IPS-18c (cell line): ENCODE measurements around the gene AGBL1.

Source experiments
- H3K4me3 ChIP-seq: 2 replicates; pipeline ENCODE4 v1.7.0; 2013; ENCODE audit warnings: low read depth, mild to moderate bottlenecking, low read length, moderate library complexity; ENCODE audit not compliant: insufficient read depth
- H3K9me3 ChIP-seq: one replicate; pipeline ENCODE4 v1.6.1; 2013; ENCODE audit warnings: mild to moderate bottlenecking, low read length, moderate library complexity; ENCODE audit not compliant: control insufficient read depth, insufficient read depth

Gene AGBL1

DNA sequence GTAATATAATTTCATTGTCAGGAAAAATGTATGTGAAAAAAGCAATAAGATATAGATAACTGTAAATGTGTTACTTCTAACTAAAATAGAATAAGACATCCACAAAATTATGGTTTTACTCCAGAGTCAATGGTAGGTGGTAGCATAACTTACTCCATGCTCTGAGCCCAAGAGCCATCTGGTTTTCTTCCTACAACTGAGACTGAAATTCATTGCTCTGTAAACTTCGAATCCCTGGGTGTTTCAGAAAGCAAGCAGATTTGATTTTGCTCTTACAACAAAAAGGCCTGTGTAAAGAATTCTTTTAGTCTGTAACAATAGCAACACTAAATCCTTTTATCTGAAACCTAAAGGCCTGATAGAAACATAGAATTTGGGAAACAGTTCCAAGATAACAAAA lies 805.9 kb downstream of the AGBL1 start:
- Histone ChIP-seq H3K4me3 (no peak overlapping the region), H3K9me3 (no peaks in the 10 kb centered on the region)

DNA sequence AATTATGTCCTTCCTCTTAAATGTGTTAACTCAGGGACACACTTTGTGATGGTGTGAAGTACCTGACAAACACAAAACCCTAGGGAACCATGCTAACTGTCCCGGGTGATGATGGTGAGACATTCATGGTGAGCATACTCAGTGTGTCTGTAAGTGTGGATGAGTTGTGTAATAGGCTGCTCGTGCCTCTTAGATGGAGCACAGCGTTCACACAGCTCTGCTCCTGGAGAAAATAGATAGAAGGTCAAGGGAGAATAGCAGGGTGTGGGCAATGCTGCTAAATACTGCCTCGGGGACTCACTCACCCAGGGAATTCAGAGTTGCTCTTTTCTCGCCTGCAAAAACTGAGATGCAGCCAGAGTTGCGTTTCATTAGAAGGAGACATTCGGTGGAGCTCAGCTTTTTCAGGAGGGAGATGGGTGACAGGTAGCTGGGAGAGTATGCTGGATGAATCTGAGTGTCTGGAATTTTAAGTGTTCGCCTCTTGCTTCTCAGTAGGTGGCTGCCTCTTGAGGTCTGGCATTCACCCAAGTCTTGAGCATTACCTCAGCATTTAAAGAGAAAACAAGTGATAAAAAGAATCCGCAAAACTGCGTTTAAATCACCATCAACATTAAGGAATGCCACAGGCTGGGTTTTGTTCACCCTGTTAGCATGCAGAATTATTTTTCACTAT lies 813.2 kb downstream of the AGBL1 start:
- H3K4me3 ChIP-seq: no peak overlapping the region

DNA sequence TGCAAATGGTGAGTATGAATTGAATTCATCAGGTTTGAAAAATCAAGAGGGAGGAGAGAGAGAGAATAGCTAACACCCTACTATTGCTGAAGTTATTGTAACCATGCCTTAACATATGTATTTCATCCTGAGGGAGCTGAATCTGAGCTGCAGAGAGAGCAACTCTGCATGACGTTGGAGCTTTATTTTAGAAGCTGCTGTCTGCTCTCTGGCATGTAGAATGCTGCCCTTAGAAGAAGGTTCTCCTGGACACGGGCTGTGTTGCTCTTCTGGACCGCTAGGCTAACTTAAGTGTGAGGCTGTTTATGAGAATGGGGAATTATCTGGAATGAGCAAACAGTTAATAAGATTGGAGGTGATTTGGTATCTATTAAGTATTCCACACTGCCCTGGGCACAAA lies 814.6 kb downstream of the AGBL1 start:
- Histone ChIP-seq H3K9me3 (no peaks in the 10 kb centered on the region), H3K4me3 (no peak overlapping the region)

More for the DNA sequence above, 813.2 kb downstream of the AGBL1 start:
- H3K9me3 ChIP-seq: no peaks in the 10 kb centered on the region

DNA sequence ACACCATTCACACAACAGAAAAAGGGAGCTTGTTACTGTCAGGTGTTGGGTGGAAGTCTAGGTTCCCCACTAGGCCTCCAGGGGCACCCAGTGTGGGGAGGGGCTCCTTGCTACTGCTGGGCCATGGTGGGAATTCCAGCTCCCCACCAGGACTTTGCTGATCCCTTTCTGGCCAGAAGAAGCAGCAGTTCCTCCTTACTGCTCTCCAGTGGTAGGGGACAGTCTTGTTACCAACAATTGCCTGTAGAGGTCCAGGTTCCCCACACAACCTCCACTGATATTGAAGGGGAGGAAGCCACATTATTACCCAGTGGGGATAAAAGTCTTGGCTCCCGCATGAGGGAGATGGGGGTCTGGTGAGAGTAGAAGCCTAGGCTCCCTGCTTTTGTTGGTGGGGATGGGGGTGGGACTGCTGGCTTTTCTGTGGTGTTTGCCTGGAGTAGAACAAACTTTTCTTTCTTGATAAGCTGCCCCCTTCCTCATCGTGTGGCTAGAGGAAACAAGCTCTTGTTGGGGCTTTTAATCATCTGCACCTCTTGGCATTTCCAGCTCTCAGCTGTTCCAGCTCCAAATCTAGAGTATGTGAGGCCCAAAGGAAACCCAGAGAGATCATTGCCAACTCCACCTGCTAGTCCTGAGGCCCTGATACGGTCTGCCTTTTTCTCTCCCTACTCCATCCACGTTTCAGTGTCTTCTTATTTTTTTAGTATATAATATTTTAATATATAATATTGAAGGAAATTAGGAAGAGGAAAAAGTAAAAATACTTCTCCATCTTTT lies 824.2 kb downstream of the AGBL1 start:
- no peak overlapping the region for H3K4me3 ChIP-seq

DNA sequence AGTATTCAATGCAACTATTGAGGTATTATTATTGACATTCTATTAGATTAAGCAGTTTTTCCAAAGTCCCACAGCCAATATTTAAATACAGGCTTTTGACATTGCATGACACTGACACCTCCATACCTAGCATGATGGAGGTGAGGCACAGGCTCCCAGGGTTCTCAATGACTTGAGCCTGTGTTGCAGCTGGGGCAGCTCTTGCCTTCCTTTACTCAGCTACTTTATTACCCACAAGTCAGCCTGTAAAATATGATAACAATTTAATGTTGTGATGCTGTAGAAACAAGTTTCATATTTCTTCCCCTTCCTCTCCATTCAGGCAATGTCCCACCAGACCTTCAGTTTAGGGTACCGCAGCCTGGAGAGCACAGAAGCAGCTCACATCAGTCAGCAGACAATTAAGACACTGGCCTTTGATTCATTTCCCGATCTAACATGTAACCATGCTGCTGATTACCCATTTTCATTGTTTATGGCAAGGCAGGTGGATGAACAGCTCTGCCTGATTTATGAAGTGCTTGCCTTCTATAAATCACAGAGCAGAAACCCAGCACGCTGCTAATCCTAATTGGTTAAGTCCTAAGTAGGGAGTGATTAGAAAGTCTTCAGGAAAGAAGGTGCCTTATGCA lies 826.1 kb downstream of the AGBL1 start:
- Histone ChIP-seq H3K9me3 (no peaks in the 10 kb centered on the region), H3K4me3 (no peak overlapping the region)

More for the DNA sequence above, 824.2 kb downstream of the AGBL1 start:
- no peaks in the 10 kb centered on the region for H3K9me3 ChIP-seq

DNA sequence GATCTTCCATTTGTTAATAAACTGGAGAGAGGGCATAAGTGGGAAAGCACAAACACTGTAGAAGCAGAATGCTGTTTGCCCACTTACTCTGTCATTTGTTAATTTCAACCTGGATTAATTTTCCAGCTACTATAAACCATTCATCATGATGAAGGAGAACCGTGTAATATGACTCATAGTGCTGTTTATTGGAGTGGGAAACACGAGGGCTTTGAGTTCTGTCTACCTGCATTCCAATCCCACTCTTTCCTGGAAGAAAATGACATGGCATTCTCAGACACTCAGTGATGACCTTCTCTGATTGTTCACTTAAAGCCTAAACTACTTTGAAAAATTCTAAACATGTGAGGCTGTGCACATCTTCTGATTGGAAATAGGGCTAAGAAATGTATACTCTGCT lies 826.7 kb downstream of the AGBL1 start:
- H3K4me3 ChIP-seq: no peak overlapping the region
- H3K9me3 ChIP-seq: no peaks in the 10 kb centered on the region

DNA sequence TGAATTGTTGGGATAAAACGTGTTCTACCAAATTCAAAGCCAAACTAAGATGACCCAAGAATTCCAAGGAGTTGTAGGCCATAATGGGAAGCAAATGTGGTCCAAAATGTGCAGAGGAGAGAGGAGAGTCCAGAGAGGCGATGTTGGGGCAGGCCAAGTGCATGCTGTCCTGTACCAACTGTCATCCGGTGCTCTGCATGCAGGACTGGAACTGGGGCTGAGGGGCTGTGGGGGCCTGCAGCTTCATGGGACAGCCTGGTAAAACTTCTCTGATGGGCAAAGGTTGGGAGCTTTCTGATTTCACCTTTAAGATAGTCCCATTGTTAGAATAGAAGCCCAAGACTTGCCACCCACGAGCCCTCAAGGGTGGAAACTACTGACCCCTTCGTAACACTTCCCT lies 831.4 kb downstream of the AGBL1 start:
- no peaks in the 10 kb centered on the region for H3K9me3 ChIP-seq
- H3K4me3 ChIP-seq: no peak overlapping the region

DNA sequence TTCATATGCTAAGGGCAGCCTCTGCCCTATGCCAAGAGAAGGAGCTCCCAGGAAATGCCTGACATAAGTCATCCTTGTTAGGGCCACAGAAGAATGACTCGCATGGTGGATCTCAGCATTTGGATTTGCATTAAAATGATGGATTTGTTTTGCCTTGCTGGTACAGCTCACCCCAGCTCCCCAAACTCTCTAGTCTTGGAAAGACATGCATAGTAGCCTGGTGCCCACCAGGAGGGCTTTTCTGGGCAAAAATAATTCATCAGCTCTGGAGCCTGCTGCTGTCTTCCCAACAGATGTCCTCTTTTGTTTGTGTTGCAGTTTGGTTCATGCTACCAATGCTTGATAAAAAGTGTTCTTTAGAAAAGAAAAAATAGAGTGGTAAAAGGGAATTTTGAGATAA lies 833.0 kb downstream of the AGBL1 start:
- no peaks in the 10 kb centered on the region for H3K9me3 ChIP-seq
- no peak overlapping the region for H3K4me3 ChIP-seq

DNA sequence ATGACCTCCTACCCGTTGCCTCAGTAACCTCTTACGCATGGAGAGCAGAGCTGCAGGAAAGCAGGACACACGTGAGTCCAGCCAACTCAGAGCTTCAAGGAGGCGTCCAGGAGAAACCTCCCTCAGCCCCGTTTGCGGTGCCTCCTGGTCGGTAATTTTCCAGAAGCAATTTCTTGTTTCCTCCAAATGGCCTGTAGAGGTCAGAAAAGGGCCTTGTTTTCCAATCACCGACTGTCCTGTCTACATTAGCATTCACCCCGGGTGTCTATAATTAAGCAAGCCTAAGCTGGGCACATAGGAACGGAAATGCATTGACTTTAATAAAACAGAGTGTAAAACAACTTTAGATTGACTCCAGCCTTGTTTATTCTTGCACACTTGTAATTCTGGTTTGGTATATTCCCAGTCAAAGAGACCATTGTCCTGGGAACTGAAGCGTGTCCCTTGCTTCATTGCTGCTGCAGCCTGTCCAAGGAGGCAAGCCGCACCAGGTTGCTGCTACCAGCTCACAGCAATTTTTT lies 836.2 kb downstream of the AGBL1 start:
- Histone ChIP-seq H3K4me3 (no peak overlapping the region), H3K9me3 (no peaks in the 10 kb centered on the region)

DNA sequence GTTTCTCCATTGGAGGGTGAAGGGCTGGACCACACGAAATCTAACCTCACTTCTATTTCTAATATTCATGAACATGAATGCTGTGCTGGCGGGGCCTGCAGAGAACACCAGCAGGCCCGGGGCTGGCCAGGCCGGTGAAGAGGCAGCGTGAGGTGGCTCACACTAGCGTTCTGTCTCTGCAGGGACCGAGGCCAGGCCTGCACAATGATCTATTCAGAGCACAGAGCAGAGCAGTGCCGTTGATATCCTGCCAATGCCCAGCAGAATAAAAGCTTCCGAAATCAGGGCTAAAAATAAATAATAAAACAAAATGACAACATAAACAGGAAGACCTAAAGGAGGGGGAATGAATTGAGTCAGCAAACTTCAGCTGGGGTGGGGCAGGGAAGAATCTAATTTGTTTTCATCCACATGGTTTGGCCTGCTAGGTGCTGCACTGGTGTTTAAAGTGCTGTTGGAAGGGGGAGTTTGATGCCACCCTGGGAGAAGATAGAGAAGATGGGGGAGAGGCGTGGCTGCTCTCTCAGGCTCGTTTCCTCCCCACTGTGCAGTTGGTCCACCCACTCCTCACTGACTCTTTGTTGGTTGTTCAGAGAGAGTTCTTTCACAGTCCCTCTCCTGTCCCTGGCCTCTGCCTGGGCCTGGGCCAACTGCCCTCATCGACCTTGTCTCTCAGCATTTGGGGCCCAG lies 837.1 kb downstream of the AGBL1 start:
- no peaks in the 10 kb centered on the region for H3K9me3 ChIP-seq
- no peak overlapping the region for H3K4me3 ChIP-seq

DNA sequence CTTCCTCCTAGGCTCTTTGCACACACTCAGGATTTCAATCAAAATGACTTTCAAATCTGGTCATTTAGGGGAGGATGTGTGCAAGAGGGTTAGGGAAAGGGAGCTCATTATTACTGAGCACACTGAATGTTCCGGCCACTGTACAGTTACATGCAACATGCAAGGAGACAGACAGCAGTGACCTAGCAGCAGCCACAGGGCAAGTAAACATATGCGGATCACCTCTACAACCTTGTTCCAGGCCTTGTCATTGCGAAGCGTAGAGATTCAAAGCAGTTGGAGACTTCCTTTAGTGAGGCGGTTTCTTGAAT lies 837.6 kb downstream of the AGBL1 start:
- Histone ChIP-seq H3K4me3 (no peak overlapping the region), H3K9me3 (no peaks in the 10 kb centered on the region)

DNA sequence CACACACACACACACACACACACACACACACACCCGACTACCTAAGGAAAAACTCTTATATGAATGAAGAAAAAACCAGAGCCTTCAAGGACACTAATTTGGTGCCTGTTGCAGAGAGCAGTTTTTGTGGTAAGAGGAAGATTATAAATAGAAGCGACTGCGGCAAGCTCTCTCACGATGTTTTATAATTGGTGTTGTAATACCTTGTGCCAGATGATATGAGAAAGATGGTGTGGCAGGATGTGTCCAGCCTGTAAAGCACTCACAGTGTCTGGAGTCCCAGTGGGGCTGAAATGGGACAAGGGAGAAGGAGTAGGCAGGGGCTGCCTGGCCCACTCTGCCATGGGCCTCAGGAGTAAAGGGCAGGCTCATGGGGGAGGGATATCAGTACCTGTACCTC lies 839.9 kb downstream of the AGBL1 start:
- Histone ChIP-seq H3K4me3 (no peak overlapping the region), H3K9me3 (no peaks in the 10 kb centered on the region)

DNA sequence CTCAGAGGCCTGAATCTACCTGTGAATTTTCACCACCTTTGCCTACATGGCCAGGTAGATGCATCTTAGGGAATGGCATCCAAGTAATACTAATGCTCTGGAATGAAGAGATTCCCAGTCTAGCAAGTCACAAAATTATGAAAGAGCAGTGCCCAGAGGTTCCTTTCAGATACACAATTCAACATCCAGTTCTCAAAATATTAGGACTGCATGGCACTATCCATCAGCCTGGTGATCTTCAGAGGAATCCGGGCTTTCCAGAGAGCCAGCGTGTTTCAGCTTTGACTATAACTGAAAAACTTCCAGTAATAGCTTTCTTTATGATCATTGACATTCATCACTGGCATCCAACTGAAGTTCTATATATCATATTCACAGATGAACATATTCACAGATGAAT lies 849.8 kb downstream of the AGBL1 start:
- Histone ChIP-seq H3K4me3 (no peak overlapping the region), H3K9me3 (peaks cover 2% of the 10 kb centered on the region)

DNA sequence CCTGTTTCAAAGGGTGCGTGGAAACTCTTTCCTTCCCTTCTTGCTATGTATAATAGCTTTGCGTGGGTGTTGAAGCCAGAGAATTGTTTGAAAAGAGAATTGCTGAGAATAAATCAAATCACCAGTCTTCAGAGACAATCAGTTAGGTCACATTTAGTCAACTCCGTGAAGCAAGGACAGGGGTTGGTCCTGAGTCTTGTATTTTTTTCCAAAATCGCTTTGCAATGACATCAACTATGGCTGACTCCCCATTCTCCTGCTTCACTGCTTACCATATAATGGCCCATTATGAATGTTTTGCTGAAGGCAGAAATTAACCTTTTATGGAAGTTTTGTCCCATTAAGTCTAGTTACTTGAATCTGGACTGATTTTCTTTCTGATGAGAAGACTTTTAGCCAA lies 852.8 kb downstream of the AGBL1 start:
- Histone ChIP-seq H3K9me3 (no peaks in the 10 kb centered on the region), H3K4me3 (no peak overlapping the region)

DNA sequence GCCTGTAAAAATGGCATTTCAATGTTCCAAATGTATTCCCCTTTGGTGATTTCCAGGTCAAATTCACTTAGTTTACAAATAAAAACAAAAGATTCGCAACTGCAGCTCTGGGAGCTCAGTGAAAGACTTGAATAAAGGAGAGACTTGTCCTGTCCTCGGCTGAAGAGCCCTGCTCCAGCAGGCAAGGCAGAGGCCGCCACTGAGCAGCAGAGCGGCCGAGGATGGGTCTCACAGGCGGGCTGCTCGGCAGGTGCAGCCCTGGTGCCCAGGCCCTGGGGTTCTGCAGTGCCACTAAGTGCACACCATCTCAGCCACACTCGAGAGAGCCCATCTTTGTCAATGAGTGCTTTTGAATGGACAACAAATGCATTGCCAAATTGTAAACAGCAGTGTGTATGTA lies 856.2 kb downstream of the AGBL1 start:
- Histone ChIP-seq H3K4me3 (no peak overlapping the region), H3K9me3 (no peaks in the 10 kb centered on the region)

DNA sequence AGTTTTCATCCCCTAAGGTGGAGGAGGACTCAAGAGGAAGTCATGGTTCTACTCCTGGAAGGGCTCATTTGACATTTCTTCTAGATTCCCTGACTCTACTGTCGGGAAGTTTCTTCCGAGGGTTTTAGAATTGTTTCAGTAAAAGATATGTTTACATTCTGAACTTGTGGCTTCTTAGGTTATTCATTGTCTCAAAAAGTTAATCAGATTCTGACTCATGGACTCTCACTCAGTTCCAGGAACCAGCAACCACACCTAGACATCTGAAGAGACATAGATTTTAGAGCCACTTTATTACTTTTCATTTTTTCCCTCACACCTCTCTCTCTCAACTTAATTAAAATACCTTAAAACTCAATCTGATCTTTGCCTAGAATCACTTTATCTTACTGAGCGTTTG lies 862.6 kb downstream of the AGBL1 start:
- Histone ChIP-seq H3K4me3 (no peak overlapping the region), H3K9me3 (no peaks in the 10 kb centered on the region)

DNA sequence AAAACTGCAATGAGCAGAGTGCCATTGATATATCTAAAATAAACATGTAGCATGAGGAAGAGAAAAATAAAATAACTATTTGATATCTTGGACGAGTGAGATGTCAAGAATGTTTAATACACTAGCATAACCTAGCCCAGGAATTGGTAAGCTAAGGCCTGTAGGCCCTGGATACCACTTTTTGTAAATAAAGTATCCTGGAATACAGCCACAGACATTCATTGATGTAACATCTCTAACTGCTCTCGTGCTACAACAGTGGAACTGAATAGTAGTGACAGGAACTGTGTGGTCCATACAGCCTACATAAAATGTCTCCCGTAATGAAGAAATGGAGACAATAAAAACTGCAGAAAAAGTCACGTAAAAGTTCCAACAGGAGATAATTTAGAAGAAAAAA lies 869.0 kb downstream of the AGBL1 start:
- H3K9me3 ChIP-seq: no peaks in the 10 kb centered on the region
- H3K4me3 ChIP-seq: no peak overlapping the region

DNA sequence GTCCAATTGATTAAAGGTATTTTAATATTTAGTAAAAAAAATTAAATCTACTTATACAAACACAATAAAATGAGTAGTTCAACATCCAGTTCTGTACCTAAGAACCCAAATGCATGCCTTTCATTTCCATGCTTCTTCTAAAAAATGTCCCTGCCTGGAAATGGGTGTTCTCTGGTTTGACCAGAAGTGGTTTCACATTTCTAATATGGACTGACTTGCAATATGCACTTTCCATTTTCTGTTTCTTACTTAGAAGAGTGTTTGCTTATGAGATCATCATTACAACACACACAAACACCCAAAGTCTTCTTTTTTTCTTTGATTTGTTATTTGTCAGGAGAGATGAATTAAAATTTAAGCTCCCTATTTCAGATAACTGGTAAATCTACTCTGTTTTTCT lies 879.6 kb downstream of the AGBL1 start:
- Histone ChIP-seq H3K4me3 (no peak overlapping the region), H3K9me3 (no peaks in the 10 kb centered on the region)
